Heart right ventricle (tissue), 16 donors: ENCODE data around the gene NPTX1. TPM values are rescaled to one million over a fixed set of nuclear protein-coding genes. Genes with fewer than 3 reads are reported as not detected.

Experiments
- ATAC-seq, 8 donors: fragments of 200-7000 bp; cut with Tn5 transposase; one replicate each; pipeline ENCODE4 v1.9.1; 2020; ENCODE audit warnings: mild to moderate bottlenecking in 8 of 8, moderate library complexity in 8 of 8, moderate number of reproducible peaks in 1 of 8
- DNase-seq, 2 donors: peaks; one replicate each; pipeline ENCODE4 v3.0.0-alpha.2; 2020
- H3K27ac ChIP-seq, 10 donors: fragments of 200-600 bp; sonication (generic) in 2 of 10; one replicate each; pipeline versions ENCODE4 v1.5.0 to v1.8.0; 2020 to 2022; ENCODE audit warnings: mild to moderate bottlenecking in 3 of 10
- H3K27me3 ChIP-seq, 7 donors: fragments of 200-600 bp; one replicate each; pipeline ENCODE4 v1.8.0; 2021 to 2022; ENCODE audit warnings: mild to moderate bottlenecking in 2 of 7
- H3K36me3 ChIP-seq, 9 donors: fragments of 200-600 bp; sonication (generic) in 1 of 9; one replicate each; pipeline versions ENCODE4 v1.5.0 to v1.8.0; 2020 to 2022; ENCODE audit warnings: mild to moderate bottlenecking in 2 of 9
- H3K4me1 ChIP-seq, 9 donors: fragments of 200-600 bp; sonication (generic) in 1 of 9; one replicate each; pipeline versions ENCODE4 v1.5.0 to v1.8.0; 2020 to 2022; ENCODE audit warnings: mild to moderate bottlenecking in 4 of 9
- H3K4me3 ChIP-seq, 10 donors: fragments of 200-600 bp; sonication (generic) in 2 of 10; one replicate each; pipeline versions ENCODE4 v1.5.0 to v1.8.0; 2020 to 2022; ENCODE audit warnings: mild to moderate bottlenecking in 7 of 10, moderate library complexity in 2 of 10
- H3K9me3 ChIP-seq, 11 donors: fragments of 200-600 bp in 10 of 11; sonication (generic) in 2 of 11; one replicate each; pipeline versions ENCODE4 v1.5.0 to v1.8.0; 2013 to 2022; ENCODE audit warnings: mild to moderate bottlenecking in 2 of 11, control low read depth in 1 of 11, moderate library complexity in 1 of 11
- WGBS, 2 donors: extraction: QIAGEN DNeasy Blood & Tissue Kit; methylation state at CpG; one replicate each; pipeline ENCODE4 v1.1.7; 2013; ENCODE audit warnings: inconsistent platforms in 1 of 2; 5-methylcytosine and 5-hydroxymethylcytosine counted together
- intact Hi-C, 10 donors: fragments of 100-400 bp; cut with DNase I; formaldehyde crosslinking; loops; one replicate each; pipeline versions ENCODE4 v1.11.1 to v1.14.2; 2022
- polyA plus RNA-seq, 2 donors: library from polyadenylated mRNA; stranded (reverse); fragments of 200-250 nt; gene quantifications; one replicate each; pipeline ENCODE4 v1.2.3, GENCODE V29; 2013
- total RNA-seq, 10 donors: library from RNA; stranded (reverse); fragmentation: NEBNext Ultra II Directional in 3 of 10; extraction: Animal tissue kit (Norgen Biotek cat#: 25700) in 3 of 10; gene quantifications; one replicate each; pipeline versions ENCODE4 v1.2.1 to v1.2.4, GENCODE V29; 2021 to 2023
- TF ChIP-seq, protein P1 (sequence below), 9 donors: fragments of 200-600 bp; sonication (generic) in 2 of 9; IDR thresholded peaks; one replicate each; pipeline versions ENCODE4 v1.5.0 to v1.8.0; 2021 to 2022; ENCODE audit warnings: antibody characterized with exemption in 9 of 9, mild to moderate bottlenecking in 5 of 9, moderate library complexity in 1 of 9
- donor health status: Arrhythmogenic right ventricular cardiomyopathy.
- donor health status: ischemic (EF 13 %, LVEDD 7.1; RV severe dilation, severe dysfunction).
- donor health status: healthy with polysubstance abuse.
- donor health status: DM: no; HTN: yes; CAD: no.
- donor health status: DM: no; HTN: no; CAD: no.
- donor health status: ischemic (EF 25% LVEDD 6.9; RV normal size, moderate dysfunction).
- donor health status: ischemic (EF 25% LVEDD 5.7; RV mildly dilated, moderate dysfunction).
- donor health status: healthy.
- donor health status: DM: yes; HTN: yes; CAD: no.
- donor health status: Ischemic cardiomyopathy.
- donor health status: ischemic (EF 35%, LVEDD 5.7; RV mildly dilated, moderate dysfunction).
- donor health status: nonischemic (EF 11% LVEDD 7.7; RV severe dilation, severe dysfunction).
- donor health status: DM: yes; HTN: yes; CAD: no.
- donor health status: PGD.
- donor health status: ischemic (EF 29% LVEDD 5.4; RV normal size, mild dysfunction).
- donor health status: nonischemic (EF 23%, LVEDD 6.1; RV moderate dilation, normal function).

Gene NPTX1
- total and polyA plus RNA-seq, 12 donors: 0.03 TPM; not detected in 11

DNA sequence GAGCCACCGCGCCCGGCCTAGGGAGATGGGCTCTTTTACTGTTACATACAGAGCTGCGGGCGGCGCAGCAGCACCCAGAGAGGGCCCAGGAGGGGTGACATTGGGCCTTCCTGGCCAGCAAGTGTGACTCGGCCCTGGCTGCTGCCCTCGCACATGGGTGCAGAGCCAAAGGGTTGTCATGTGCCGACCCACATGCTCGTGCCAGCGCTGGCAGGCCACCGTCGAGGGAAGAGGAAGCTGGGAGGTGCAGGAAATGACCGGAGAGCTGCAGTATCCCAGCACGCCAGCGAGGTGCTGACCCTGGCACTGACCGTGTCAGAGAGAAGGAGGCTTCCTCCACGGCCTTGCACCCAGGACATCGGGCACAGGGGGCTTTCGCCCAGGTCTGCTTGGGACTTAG, 53.4 kb downstream of the NPTX1 start:
- H3K4me1 ChIP-seq: peaks cover 0 to 25% (median 11%) of the 10 kb centered on the region in 9 donors
- peak overlapping the region in 1 of 10 donors; percentile 26 for H3K27ac ChIP-seq
- 58 to 61% methylated on average over 20 of the region's 20 CpGs for WGBS, 2 donors
- ATAC-seq: peak; percentile 24 to 80 (median 42)
- H3K36me3 ChIP-seq: peaks cover 0 to 22% (median 3%) of the 10 kb centered on the region in 9 donors
- H3K27me3 ChIP-seq: no peaks in the 10 kb centered on the region
- no peak overlapping the region for H3K4me3 ChIP-seq
- DNase-seq: peak; percentile 27 to 59
- H3K9me3 ChIP-seq: no peaks in the 10 kb centered on the region
- intact Hi-C loops: loop anchor here in 1 of 10 donors (10.0 kb wide), 1 partner anchor 442 kb away; no protein-coding TSS in a partner anchor
- TF ChIP-seq, protein P1, sequence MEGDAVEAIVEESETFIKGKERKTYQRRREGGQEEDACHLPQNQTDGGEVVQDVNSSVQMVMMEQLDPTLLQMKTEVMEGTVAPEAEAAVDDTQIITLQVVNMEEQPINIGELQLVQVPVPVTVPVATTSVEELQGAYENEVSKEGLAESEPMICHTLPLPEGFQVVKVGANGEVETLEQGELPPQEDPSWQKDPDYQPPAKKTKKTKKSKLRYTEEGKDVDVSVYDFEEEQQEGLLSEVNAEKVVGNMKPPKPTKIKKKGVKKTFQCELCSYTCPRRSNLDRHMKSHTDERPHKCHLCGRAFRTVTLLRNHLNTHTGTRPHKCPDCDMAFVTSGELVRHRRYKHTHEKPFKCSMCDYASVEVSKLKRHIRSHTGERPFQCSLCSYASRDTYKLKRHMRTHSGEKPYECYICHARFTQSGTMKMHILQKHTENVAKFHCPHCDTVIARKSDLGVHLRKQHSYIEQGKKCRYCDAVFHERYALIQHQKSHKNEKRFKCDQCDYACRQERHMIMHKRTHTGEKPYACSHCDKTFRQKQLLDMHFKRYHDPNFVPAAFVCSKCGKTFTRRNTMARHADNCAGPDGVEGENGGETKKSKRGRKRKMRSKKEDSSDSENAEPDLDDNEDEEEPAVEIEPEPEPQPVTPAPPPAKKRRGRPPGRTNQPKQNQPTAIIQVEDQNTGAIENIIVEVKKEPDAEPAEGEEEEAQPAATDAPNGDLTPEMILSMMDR (IDR thresholded peaks at IDR 0.05): no peak

DNA sequence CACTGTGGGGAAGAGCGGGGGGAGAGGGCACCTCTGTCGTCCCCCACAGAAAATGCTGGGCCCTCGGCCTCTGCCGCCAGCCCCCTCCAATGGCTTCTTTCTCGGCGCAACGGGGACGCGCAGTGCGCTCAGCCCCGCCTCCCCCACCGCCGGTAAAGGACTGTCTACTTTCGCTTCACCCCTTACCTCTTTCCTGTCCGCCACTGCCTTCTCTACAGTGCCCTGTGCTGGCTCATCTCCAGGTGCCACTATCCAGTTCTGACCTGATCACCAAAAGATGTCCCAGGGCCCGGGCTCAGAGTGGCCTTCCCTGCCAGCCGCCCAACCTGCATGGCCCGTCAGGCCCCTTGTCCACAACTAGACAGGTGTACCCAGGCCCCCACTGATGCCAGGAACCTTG, 54.1 kb downstream of the NPTX1 start:
- ATAC-seq: no peak
- intact Hi-C loops: loop anchor here in 1 of 10 donors (10.0 kb wide), 1 partner anchor 443 kb away; no protein-coding TSS in a partner anchor

GRCh38 chr17:80421381-80422090, 54.9 kb downstream of the NPTX1 start:
- ATAC-seq: no peak
- intact Hi-C loops: loop anchor here in 1 of 10 donors (10.0 kb wide), 1 partner anchor 443 kb away; no protein-coding TSS in a partner anchor
- peaks cover 0 to 32% (median 3%) of the 10 kb centered on the region in 9 donors for H3K36me3 ChIP-seq
- no peaks in the 10 kb centered on the region for H3K9me3 ChIP-seq
- 68 to 71% methylated on average over 20 of the region's 20 CpGs for WGBS, 2 donors
- peaks cover 0 to 24% (median 9%) of the 10 kb centered on the region in 9 donors for H3K4me1 ChIP-seq
- no peak for DNase-seq
- TF ChIP-seq, protein P1 (IDR thresholded peaks at IDR 0.05): no peak
- no peak overlapping the region for H3K27ac ChIP-seq
- H3K4me3 ChIP-seq: no peak overlapping the region
- H3K27me3 ChIP-seq: no peaks in the 10 kb centered on the region

More for the DNA sequence above, 54.1 kb downstream of the NPTX1 start:
- peaks cover 0 to 29% (median 3%) of the 10 kb centered on the region in 9 donors for H3K36me3 ChIP-seq
- TF ChIP-seq, protein P1 (IDR thresholded peaks at IDR 0.05): no peak
- WGBS, 2 donors: 80 to 85% methylated on average over 17 to 18 of the region's 18 CpGs
- H3K9me3 ChIP-seq: no peaks in the 10 kb centered on the region
- DNase-seq: no peak
- no peak overlapping the region for H3K4me3 ChIP-seq
- H3K27ac ChIP-seq: no peak overlapping the region
- H3K27me3 ChIP-seq: no peaks in the 10 kb centered on the region
- peaks cover 0 to 24% (median 11%) of the 10 kb centered on the region in 9 donors for H3K4me1 ChIP-seq

GRCh38 chr17:80419255-80419654, 57.2 kb downstream of the NPTX1 start:
- WGBS, 2 donors: 88 to 89% methylated on average over 11 of the region's 11 CpGs
- peaks cover 2 to 36% (median 27%) of the 10 kb centered on the region in 9 donors for H3K4me1 ChIP-seq
- peaks cover 0 to 32% (median 3%) of the 10 kb centered on the region in 9 donors for H3K36me3 ChIP-seq
- intact Hi-C loops: no loop called here
- ATAC-seq (no peak), DNase-seq (no peak)
- TF ChIP-seq, protein P1 (IDR thresholded peaks at IDR 0.05): no peak
- H3K27me3 ChIP-seq: peaks cover 0 to 5% (median 0%) of the 10 kb centered on the region in 7 donors
- H3K27ac ChIP-seq: no peak overlapping the region
- H3K4me3 ChIP-seq: no peak overlapping the region
- no peaks in the 10 kb centered on the region for H3K9me3 ChIP-seq
